Fibroblast of mammary gland (primary cell): ENCODE data around the gene SLC6A17.

Experiments
- DNase-seq: peaks from one replicate; pipeline ENCODE4 v3.0.0-alpha.2; 2010; ENCODE audit warnings: low read depth
- H3K4me3 ChIP-seq: 2 replicates; pipeline ENCODE4 v1.5.1; 2011; ENCODE audit warnings: low read depth, mild to moderate bottlenecking, low read length, moderate library complexity; ENCODE audit not compliant: control insufficient read depth
- CTCF ChIP-seq: conservative IDR thresholded peaks from 2 replicates; pipeline ENCODE4 v1.5.1; 2011; ENCODE audit warnings: low read depth, low read length, inconsistent platforms; ENCODE audit not compliant: control insufficient read depth, insufficient read depth

Gene SLC6A17

GRCh38 chr1:110228381-110228780, 78.1 kb downstream of the SLC6A17 start:
- no peak for TF ChIP-seq CTCF
- no peak overlapping the region for H3K4me3 ChIP-seq
- no peak for DNase-seq

GRCh38 chr1:110228869-110229268, 78.6 kb downstream of the SLC6A17 start:
- no peak for DNase-seq
- no peak for TF ChIP-seq CTCF
- no peak overlapping the region for H3K4me3 ChIP-seq

- no peak for TF ChIP-seq CTCF
- H3K4me3 ChIP-seq = no peak overlapping the region
- DNase-seq = no peak
Observed at GRCh38 chr1:110229348-110230001, 79.2 kb downstream of the SLC6A17 start.

GRCh38 chr1:110230381-110231199, 80.3 kb downstream of the SLC6A17 start:
- TF ChIP-seq CTCF = no peak
- no peak for DNase-seq
- H3K4me3 ChIP-seq = no peak overlapping the region

DNA sequence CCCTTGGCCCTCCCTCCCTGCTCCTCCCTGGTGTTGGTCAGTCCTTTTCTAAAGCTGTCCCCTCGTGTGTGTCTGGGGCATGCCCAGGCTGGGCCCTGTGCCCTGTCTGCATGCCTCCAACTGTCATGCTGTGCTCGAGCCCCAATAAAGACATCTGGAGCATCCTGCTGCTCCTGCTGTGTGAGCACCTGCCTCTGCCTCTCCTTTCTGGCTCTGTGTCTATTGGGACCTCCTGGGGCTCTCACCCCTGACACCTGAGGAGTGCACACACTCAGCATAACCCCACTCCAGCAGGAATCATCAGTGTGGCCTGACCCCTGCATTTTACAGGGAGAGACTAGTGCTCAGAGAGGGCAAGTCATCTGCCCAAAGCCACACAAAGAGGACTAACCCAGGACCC, 83.6 kb downstream of the SLC6A17 start:
- H3K4me3 ChIP-seq = no peak overlapping the region
- no peak for TF ChIP-seq CTCF

DNA sequence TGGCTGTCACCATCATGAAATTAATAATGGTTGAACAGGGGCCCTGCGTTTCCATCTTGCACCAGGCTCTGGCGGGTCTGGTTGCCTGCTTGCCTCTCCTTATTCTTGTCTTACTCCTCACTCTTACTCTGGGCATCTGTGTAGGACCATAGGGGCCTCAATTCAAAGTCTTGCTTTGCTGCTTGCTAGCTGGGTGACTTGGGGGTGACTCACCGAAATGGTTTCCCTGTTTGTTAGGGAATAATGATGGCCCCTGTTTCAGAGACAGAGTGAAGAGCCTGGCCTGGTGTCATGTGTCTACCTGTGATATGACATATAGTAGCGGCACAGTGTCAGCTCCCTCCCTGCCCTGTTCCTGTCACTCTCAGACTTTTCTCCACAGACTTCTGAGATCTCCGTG, 84.4 kb downstream of the SLC6A17 start:
- no peak overlapping the region for H3K4me3 ChIP-seq
- no peak for DNase-seq
- TF ChIP-seq CTCF = no peak

More for the DNA sequence above, 83.6 kb downstream of the SLC6A17 start:
- DNase-seq = no peak
